ENCODE measurements around the gene OAF.

DNA sequence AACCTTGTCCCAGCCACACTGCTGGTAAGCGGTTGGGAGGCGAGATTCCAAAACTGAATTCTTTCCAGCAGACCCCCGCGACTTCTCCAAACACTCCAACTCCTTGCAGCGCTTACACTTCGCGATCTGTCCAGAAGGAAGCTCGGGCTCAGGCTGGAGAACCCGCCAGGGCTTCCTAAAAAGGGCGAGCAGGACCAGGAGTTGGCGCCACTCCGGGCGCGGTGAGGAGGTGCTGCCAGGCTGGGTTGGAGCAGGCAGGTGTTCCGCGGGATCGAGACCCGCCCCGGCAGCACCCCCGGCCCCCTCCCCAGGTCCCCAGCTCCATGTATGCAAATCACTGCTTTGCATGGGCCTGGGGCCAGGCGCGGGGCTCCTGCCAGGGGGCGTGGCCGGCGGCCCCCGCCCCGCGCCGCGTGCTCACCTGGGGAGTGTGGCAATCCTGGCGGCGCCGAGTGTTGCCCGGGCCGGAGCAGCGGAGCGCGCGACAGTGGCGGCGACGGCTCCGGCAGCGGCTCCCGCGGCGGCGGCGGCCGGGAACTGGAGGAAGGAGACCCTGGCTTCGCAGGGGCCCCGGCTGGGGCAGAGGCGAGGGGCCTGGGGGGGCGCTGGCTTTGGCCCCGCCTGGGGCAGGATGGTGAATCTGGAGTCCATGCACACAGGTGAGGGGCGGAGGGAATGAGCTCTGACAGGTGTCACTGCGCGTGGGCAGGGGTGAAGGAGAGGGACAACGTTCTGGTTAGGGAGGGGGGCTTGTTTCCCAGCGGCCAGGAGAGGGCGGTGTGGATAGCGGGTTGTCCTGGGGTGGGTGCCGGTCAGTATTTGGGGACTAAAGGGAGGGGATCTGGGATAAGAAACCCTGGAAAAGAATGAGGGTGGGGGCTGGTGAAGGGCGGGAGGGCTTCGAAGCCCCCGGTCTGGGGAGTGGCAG, 29.1 kb downstream of the OAF start, which contains the start of gene POU2F3:
- TF ChIP-seq, protein P1, sequence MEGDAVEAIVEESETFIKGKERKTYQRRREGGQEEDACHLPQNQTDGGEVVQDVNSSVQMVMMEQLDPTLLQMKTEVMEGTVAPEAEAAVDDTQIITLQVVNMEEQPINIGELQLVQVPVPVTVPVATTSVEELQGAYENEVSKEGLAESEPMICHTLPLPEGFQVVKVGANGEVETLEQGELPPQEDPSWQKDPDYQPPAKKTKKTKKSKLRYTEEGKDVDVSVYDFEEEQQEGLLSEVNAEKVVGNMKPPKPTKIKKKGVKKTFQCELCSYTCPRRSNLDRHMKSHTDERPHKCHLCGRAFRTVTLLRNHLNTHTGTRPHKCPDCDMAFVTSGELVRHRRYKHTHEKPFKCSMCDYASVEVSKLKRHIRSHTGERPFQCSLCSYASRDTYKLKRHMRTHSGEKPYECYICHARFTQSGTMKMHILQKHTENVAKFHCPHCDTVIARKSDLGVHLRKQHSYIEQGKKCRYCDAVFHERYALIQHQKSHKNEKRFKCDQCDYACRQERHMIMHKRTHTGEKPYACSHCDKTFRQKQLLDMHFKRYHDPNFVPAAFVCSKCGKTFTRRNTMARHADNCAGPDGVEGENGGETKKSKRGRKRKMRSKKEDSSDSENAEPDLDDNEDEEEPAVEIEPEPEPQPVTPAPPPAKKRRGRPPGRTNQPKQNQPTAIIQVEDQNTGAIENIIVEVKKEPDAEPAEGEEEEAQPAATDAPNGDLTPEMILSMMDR (IDR thresholded peaks at IDR 0.05) = peak in 2 of 6 experiments; percentile 15 to 23
- TF ChIP-seq POLR2A (IDR thresholded peaks at IDR 0.05) = no peak
